KMS-11 (cell line): Measurements from ENCODE around the gene ADGRG6.
"Not testable (repeated sequence)": the region's sequence is repeated elsewhere in the genome, so short reads cannot be mapped to it uniquely, and the experiment has no call there.

ENCODE experiments used
- H2AFZ ChIP-seq: fragments of 200-600 bp; sonication (generic); 2 replicates; pipeline ENCODE4 v1.6.1; 2016; ENCODE audit warnings: antibody characterized with exemption, mixed run types, low read depth
- H3K27ac ChIP-seq: fragments of 200-600 bp; sonication (generic); 2 replicates; pipeline ENCODE4 v1.6.1; 2016; ENCODE audit warnings: mild to moderate bottlenecking, mixed run types
- H3K27me3 ChIP-seq: fragments of 200-600 bp; sonication (generic); 2 replicates; pipeline ENCODE4 v1.6.1; 2017; ENCODE audit warnings: mild to moderate bottlenecking, low read depth, mixed run types, moderate library complexity; ENCODE audit not compliant: insufficient read depth
- H3K36me3 ChIP-seq: fragments of 200-600 bp; sonication (generic); 2 replicates; pipeline ENCODE4 v1.6.1; 2017; ENCODE audit warnings: mild to moderate bottlenecking, mixed run types; ENCODE audit not compliant: insufficient read depth
- H3K4me1 ChIP-seq: fragments of 200-600 bp; sonication (generic); 2 replicates; pipeline ENCODE4 v1.6.1; 2016; ENCODE audit warnings: mild to moderate bottlenecking, low read depth, mixed run types; ENCODE audit not compliant: poor library complexity, severe bottlenecking
- H3K4me2 ChIP-seq: fragments of 200-600 bp; sonication (generic); 2 replicates; pipeline ENCODE4 v1.7.0; 2016; ENCODE audit warnings: mild to moderate bottlenecking, mixed run types
- H3K4me3 ChIP-seq: fragments of 200-600 bp; sonication (generic); IDR thresholded peaks from 2 replicates; pipeline ENCODE4 v1.6.1; 2017; ENCODE audit warnings: low read depth, low read length, mixed read lengths; ENCODE audit not compliant: insufficient read depth
- H3K79me2 ChIP-seq: fragments of 200-600 bp; sonication (generic); 2 replicates; pipeline ENCODE4 v1.6.1; 2016; ENCODE audit warnings: low read depth, mixed run types; ENCODE audit not compliant: insufficient read depth
- H3K9ac ChIP-seq: fragments of 200-600 bp; sonication (generic); 2 replicates; pipeline ENCODE4 v1.6.1; 2016; ENCODE audit warnings: mild to moderate bottlenecking, mixed run types
- H4K20me1 ChIP-seq: fragments of 200-600 bp; sonication (generic); 2 replicates; pipeline ENCODE4 v1.6.1; 2016; ENCODE audit warnings: mild to moderate bottlenecking, mixed run types; ENCODE audit not compliant: insufficient read depth
- TF ChIP-seq, protein P1 (sequence below): fragments of 200-600 bp; sonication (generic); conservative IDR thresholded peaks from 2 replicates; pipeline ENCODE4 v1.6.1; 2017; ENCODE audit warnings: low read depth, mild to moderate bottlenecking, antibody characterized with exemption, low read length, moderate library complexity, mixed read lengths

The ADGRG6 gene

GRCh38 chr6:142345261-142345660 lies 43.5 kb downstream of the ADGRG6 start:
- no peak overlapping the region for H2AFZ ChIP-seq
- H3K79me2 ChIP-seq: no peaks in the 10 kb centered on the region
- H3K27me3 ChIP-seq: no peaks in the 10 kb centered on the region
- no peak overlapping the region for H3K4me2 ChIP-seq
- H3K4me1 ChIP-seq: no peaks in the 10 kb centered on the region
- no peaks in the 10 kb centered on the region for H3K36me3 ChIP-seq
- no peak overlapping the region for H3K27ac ChIP-seq
- H4K20me1 ChIP-seq: no peaks in the 10 kb centered on the region
- no peak overlapping the region for H3K9ac ChIP-seq
- no peak overlapping the region for H3K4me3 ChIP-seq
- TF ChIP-seq, protein P1, sequence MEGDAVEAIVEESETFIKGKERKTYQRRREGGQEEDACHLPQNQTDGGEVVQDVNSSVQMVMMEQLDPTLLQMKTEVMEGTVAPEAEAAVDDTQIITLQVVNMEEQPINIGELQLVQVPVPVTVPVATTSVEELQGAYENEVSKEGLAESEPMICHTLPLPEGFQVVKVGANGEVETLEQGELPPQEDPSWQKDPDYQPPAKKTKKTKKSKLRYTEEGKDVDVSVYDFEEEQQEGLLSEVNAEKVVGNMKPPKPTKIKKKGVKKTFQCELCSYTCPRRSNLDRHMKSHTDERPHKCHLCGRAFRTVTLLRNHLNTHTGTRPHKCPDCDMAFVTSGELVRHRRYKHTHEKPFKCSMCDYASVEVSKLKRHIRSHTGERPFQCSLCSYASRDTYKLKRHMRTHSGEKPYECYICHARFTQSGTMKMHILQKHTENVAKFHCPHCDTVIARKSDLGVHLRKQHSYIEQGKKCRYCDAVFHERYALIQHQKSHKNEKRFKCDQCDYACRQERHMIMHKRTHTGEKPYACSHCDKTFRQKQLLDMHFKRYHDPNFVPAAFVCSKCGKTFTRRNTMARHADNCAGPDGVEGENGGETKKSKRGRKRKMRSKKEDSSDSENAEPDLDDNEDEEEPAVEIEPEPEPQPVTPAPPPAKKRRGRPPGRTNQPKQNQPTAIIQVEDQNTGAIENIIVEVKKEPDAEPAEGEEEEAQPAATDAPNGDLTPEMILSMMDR: no peak

DNA sequence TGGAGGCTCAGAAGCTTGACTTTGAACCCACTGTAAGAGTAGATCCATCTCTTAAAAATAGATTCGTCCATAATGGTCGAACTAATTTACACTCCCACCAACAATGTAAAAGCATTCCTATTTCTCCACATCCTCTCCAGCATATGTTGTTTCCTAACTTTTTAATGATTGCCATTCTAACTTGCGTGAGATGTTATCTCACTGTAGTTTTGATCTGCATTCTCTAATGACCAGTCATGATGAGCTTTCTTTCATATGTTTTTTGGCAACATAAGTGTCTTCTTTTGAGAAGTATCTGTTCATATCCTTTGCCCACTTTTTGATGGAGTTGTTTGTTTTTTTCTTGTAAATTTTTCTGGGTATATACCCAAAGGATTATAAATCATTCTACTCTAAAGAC lies 44.4 kb downstream of the ADGRG6 start:
- not testable (repeated sequence) for H3K36me3 ChIP-seq, H3K9ac ChIP-seq, H2AFZ ChIP-seq, H4K20me1 ChIP-seq, H3K4me2 ChIP-seq, H3K79me2 ChIP-seq, H3K4me1 ChIP-seq, H3K27me3 ChIP-seq, H3K4me3 ChIP-seq, H3K27ac ChIP-seq

DNA sequence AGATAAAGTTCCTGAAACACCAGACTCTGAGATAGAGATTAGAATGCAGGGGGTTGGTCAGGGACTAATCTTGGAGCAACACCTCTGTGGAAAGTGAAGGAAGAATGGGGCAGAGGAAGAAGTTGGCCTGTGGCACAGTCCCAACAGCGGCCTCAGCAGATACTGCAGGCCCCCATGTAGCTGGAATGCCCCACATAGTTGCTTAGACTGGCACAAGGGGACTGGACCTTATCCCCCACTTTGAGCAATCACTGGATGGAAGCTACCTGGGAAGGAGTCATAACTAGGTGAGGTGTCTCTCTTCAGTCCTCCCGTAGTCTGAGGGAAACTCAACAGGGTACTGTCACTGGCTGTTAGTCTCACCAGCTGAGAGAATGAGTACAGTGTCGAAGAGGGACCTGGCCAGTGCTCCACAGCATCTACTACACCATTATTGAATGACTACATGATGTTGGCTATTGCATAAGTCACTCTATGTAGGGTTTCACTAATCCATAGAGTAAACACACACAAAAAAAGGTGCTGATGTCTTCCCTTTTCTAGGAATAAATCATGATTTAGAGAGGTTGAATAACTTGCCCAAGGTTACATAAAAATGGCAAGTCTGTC lies 47.5 kb downstream of the ADGRG6 start:
- no peak overlapping the region for H3K9ac ChIP-seq
- no peaks in the 10 kb centered on the region for H3K36me3 ChIP-seq
- H4K20me1 ChIP-seq: no peaks in the 10 kb centered on the region
- no peak overlapping the region for H2AFZ ChIP-seq
- H3K27me3 ChIP-seq: no peaks in the 10 kb centered on the region
- no peak overlapping the region for H3K4me2 ChIP-seq
- no peak overlapping the region for H3K27ac ChIP-seq
- H3K4me1 ChIP-seq: no peaks in the 10 kb centered on the region
- no peak overlapping the region for H3K4me3 ChIP-seq
- TF ChIP-seq, protein P1: no peak
- H3K79me2 ChIP-seq: no peaks in the 10 kb centered on the region

DNA sequence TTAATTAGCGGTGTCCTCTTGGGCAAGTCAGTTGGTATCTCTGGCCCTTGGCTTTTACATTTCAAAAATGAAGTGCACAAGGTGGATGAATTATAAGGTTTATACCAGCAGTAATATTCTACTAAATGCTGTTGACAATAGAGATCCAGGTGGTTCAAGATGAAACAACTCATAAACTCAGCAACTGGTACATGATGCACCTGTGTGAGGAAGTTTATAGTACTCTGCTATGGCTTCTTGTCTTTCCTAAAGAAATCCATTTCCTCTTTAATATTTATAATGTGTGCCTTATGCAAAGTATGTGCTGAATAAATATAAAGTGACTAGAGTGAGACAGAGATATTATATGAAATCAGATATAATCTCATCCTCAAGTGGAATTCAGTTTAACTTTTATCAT lies 48.5 kb downstream of the ADGRG6 start:
- H3K27me3 ChIP-seq: no peaks in the 10 kb centered on the region
- TF ChIP-seq, protein P1: no peak
- no peak overlapping the region for H3K4me2 ChIP-seq
- H3K4me1 ChIP-seq: no peaks in the 10 kb centered on the region
- H3K4me3 ChIP-seq: no peak overlapping the region
- no peaks in the 10 kb centered on the region for H3K79me2 ChIP-seq
- no peaks in the 10 kb centered on the region for H4K20me1 ChIP-seq
- H2AFZ ChIP-seq: no peak overlapping the region
- H3K36me3 ChIP-seq: no peaks in the 10 kb centered on the region
- no peak overlapping the region for H3K27ac ChIP-seq
- no peak overlapping the region for H3K9ac ChIP-seq

GRCh38 chr6:142353690-142354089 lies 51.9 kb downstream of the ADGRG6 start:
- Histone ChIP-seq H2AFZ (no peak overlapping the region), H3K4me3 (no peak overlapping the region), H3K4me1 (no peaks in the 10 kb centered on the region), H3K9ac (no peak overlapping the region), H3K36me3 (no peaks in the 10 kb centered on the region), H4K20me1 (no peaks in the 10 kb centered on the region), H3K27me3 (no peaks in the 10 kb centered on the region), H3K27ac (no peak overlapping the region), H3K4me2 (no peak overlapping the region), H3K79me2 (no peaks in the 10 kb centered on the region)
- TF ChIP-seq, protein P1: no peak
